Adrenal gland (tissue), 12 donors: ENCODE data around the gene NELFB. TPM values are rescaled to one million over a fixed set of nuclear protein-coding genes. Genes with fewer than 3 reads are reported as not detected.

Experiments used
- DNase-seq, 7 donors: peaks; one replicate each; pipeline ENCODE4 v3.0.0-alpha.2; 2019 to 2020
- H3K27ac ChIP-seq, 5 donors: fragments of 200-600 bp; sonication (generic) in 4 of 5; 1 replicate in 3 of 5; 2 replicates in 2 of 5; pipeline versions ENCODE4 v1.5.1 to v1.8.0; 2016 to 2020; ENCODE audit warnings: mild to moderate bottlenecking in 1 of 5
- H3K27me3 ChIP-seq: fragments of 200-600 bp; 2 replicates; pipeline ENCODE4 v1.8.0; 2021
- H3K36me3 ChIP-seq, 2 donors: fragments of 200-600 bp; replicated peaks in 1 of 2; 1 replicate in 1 of 2; 2 replicates in 1 of 2; pipeline versions ENCODE4 v1.5.1 to v1.8.0; 2018 to 2022
- H3K4me1 ChIP-seq, 2 donors: fragments of 200-600 bp; replicated peaks in 1 of 2; 1 replicate in 1 of 2; 2 replicates in 1 of 2; pipeline versions ENCODE4 v1.5.1 to v1.8.0; 2018 to 2021
- H3K4me3 ChIP-seq, 4 donors: fragments of 200-600 bp; sonication (generic) in 3 of 4; one replicate each; pipeline ENCODE4 v1.5.1; 2016 to 2018
- H3K9me3 ChIP-seq, 3 donors: fragments of 200-600 bp; sonication (generic) in 1 of 3; replicated peaks in 1 of 3; 1 replicate in 2 of 3; 2 replicates in 1 of 3; pipeline versions ENCODE4 v1.5.1 to v1.8.0; 2016 to 2021
- POLR2A ChIP-seq, 2 donors: fragments of 450-650 bp; IDR thresholded peaks; one replicate each; pipeline ENCODE4 v1.6.1; 2017; ENCODE audit warnings: antibody characterized with exemption in 2 of 2, mild to moderate bottlenecking in 2 of 2, moderate library complexity in 1 of 2
- WGBS, 4 donors: extraction: QIAGEN DNeasy Blood & Tissue Kit in 2 of 4; methylation state at CpG; one replicate each; pipeline versions ENCODE4 v1.1.5 to v1.1.7; 2013 to 2017; 5-methylcytosine and 5-hydroxymethylcytosine counted together
- intact Hi-C, 2 donors: fragments of 100-400 bp; cut with DNase I; formaldehyde crosslinking; loops; one replicate each; pipeline versions ENCODE4 v1.14.1 to v1.15.0; 2022 to 2023
- polyA plus RNA-seq, 3 donors: library from polyadenylated mRNA; stranded (reverse); fragments of 200-250 nt in 2 of 3; fragments of 350-450 nt in 1 of 3; fragmentation: Illumina TruSeq in 1 of 3; extraction: RNeasy Lipid Tissue Mini Kit (QIAGEN cat#74804) in 1 of 3; gene quantifications; one replicate each; pipeline ENCODE4 v1.2.3, GENCODE V29; 2013 to 2014
- total RNA-seq, 9 donors: library from RNA; depleted of rRNA in 4 of 9; stranded (reverse); fragments of >200 nt in 4 of 9; fragments of 120-200 nt in 1 of 9; fragmentation: NEBNext Ultra II Directional in 1 of 9; extraction: Animal tissue kit (Norgen Biotek cat#: 25700) in 1 of 9; gene quantifications; one replicate each; pipeline versions ENCODE4 v1.1.0 to v1.2.4, GENCODE V29; 2013 to 2023
- TF ChIP-seq, protein P1 (sequence below), 6 experiments: fragments of 450-650 bp in 4 of 6; fragments of 200-600 bp in 2 of 6; sonication (generic) in 1 of 6; IDR thresholded peaks; 1 replicate in 5 of 6; 2 replicates in 1 of 6; pipeline versions ENCODE4 v1.5.1 to v1.8.0; 2016 to 2021; ENCODE audit warnings: antibody characterized with exemption in 6 of 6, mild to moderate bottlenecking in 2 of 6, moderate library complexity in 1 of 6
- donor health status: healthy with polysubstance abuse.
- donor health status: Bipolar disorder and iron deficiency.
- donor health status: DM: yes; HTN: yes; CAD: no.
- donor health status: DM: no; HTN: no; CAD: no.
- donor health status: DM: no; HTN: no; CAD: no.
- donor health status: DM: yes; HTN: yes; CAD: no.

Gene NELFB
- total and polyA plus RNA-seq, 12 donors, result 10.9 to 56.3 (median 36.9) TPM

DNA sequence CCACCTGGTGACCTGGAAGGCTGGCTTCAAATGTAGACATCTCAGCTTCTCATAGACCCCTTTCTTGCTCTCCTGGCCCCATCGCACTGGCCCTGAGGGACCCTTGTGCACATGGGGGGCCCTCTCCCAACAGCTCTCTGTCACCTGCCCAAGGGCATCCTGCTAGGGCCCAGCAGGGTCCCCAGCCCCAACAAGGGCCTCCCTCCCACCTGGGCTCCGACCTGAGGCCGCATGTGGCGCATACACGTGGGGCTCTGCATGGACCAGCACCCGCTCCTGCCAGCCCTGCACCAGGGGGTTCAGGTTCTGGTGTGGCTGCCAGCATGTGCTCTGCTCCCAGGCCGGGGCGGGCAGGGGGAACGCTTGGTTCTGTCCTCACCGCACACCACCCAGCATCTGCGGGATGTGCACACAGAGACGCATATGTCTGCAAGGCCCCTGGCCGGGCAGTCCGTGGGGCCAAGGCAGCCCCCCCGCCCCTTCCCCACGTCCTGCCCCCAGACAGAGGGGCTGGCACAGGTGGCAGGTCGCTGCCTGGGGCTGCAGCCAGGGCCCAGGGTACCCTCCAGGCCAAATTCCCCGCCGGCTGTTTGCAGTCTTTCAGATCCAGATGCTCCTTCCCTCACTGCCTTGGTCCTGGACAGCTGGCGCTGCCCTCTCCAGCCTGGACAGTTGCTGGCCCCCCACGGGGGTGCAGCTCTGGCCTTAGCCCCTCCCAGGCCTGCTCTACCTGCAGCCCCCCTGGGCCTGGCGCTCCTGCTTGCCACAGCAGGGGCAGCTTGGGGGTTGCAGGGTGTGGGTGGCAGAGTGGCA is 64.8 kb downstream of the NELFB start:
- H3K27ac ChIP-seq, result peak overlapping the region in 1 of 5 donors; percentile 35

GRCh38 chr9:137320555-137321384 is 65.6 kb downstream of the NELFB start:
- H3K4me3 ChIP-seq, result no peak overlapping the region
- WGBS, 4 donors, result 53 to 67% (median 59%) methylated on average over 8 to 24 of the region's 24 CpGs
- TF ChIP-seq, protein P1, sequence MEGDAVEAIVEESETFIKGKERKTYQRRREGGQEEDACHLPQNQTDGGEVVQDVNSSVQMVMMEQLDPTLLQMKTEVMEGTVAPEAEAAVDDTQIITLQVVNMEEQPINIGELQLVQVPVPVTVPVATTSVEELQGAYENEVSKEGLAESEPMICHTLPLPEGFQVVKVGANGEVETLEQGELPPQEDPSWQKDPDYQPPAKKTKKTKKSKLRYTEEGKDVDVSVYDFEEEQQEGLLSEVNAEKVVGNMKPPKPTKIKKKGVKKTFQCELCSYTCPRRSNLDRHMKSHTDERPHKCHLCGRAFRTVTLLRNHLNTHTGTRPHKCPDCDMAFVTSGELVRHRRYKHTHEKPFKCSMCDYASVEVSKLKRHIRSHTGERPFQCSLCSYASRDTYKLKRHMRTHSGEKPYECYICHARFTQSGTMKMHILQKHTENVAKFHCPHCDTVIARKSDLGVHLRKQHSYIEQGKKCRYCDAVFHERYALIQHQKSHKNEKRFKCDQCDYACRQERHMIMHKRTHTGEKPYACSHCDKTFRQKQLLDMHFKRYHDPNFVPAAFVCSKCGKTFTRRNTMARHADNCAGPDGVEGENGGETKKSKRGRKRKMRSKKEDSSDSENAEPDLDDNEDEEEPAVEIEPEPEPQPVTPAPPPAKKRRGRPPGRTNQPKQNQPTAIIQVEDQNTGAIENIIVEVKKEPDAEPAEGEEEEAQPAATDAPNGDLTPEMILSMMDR (IDR thresholded peaks at IDR 0.05), result no peak
- TF ChIP-seq POLR2A (IDR thresholded peaks at IDR 0.05), result no peak
- peak overlapping the region in 1 of 5 donors; percentile 35 for H3K27ac ChIP-seq
- peaks cover 8% of the 10 kb centered on the region for H3K27me3 ChIP-seq
- no peaks in the 10 kb centered on the region for H3K36me3 ChIP-seq
- intact Hi-C loops, result no loop called here
- DNase-seq, result peak in 4 of 7 donors; percentile 7 to 63 (median 36)
- H3K9me3 ChIP-seq, result no peaks in the 10 kb centered on the region
- peaks cover 0 to 9% of the 10 kb centered on the region in 2 donors for H3K4me1 ChIP-seq

More for the DNA sequence above, 64.8 kb downstream of the NELFB start:
- Histone ChIP-seq H3K27me3 (peaks cover 8% of the 10 kb centered on the region), H3K4me3 (no peak overlapping the region), H3K4me1 (peaks cover 0 to 12% of the 10 kb centered on the region in 2 donors), H3K9me3 (no peaks in the 10 kb centered on the region), H3K36me3 (no peaks in the 10 kb centered on the region)
- TF ChIP-seq, protein P1 (IDR thresholded peaks at IDR 0.05), result no peak
- TF ChIP-seq POLR2A (IDR thresholded peaks at IDR 0.05), result no peak
- no peak for DNase-seq
- WGBS, 4 donors, result 86 to 92% (median 88%) methylated on average over 12 to 22 of the region's 22 CpGs; no CpG with 5 or more reads in 1 of the 4 donors
- intact Hi-C loops, result no loop called here

- H3K9me3 ChIP-seq, result no peaks in the 10 kb centered on the region
- H3K36me3 ChIP-seq, result no peaks in the 10 kb centered on the region
- intact Hi-C loops, result no loop called here
- H3K27me3 ChIP-seq, result no peaks in the 10 kb centered on the region
- no peak overlapping the region for H3K4me3 ChIP-seq
- H3K4me1 ChIP-seq, result no peaks in the 10 kb centered on the region
- WGBS, 4 donors, result 88 to 92% (median 90%) methylated on average over 11 to 22 of the region's 22 CpGs
- no peak for TF ChIP-seq POLR2A (IDR thresholded peaks at IDR 0.05)
- TF ChIP-seq, protein P1 (IDR thresholded peaks at IDR 0.05), result no peak
- no peak overlapping the region for H3K27ac ChIP-seq
- DNase-seq, result no peak
Measured at GRCh38 chr9:137321726-137322361, 66.7 kb downstream of the NELFB start.

Other genes with a start within 250 kb of the NELFB start
- 10 to 100 TPM in 8 of 9 donors, 1 to 10 TPM in 1; 2.9 to 54.4 (median 29.3) TPM for gene ABCA2, start 227.1 kb upstream of the NELFB start, total RNA-seq
- gene ABCA2, start 227.1 kb upstream of the NELFB start, polyA plus RNA-seq, result 100 to 1,000 TPM in 1 of 3 donors, 10 to 100 TPM in 2; 13.6 to 150 (median 69.8) TPM
- under 1 TPM in 5 of 9 donors, not detected in 4; 0.11 to 0.69 (median 0.21) TPM for gene FUT7, start 223.2 kb upstream of the NELFB start, total RNA-seq
- under 1 TPM in 2 of 3 donors, not detected in 1; 0.16 to 0.17 TPM for gene FUT7, start 223.2 kb upstream of the NELFB start, polyA plus RNA-seq
- 10 to 100 TPM in 8 of 9 donors, 1 to 10 TPM in 1; 9.4 to 77.1 (median 41.2) TPM for gene NPDC1, start 209.2 kb upstream of the NELFB start, total RNA-seq
- gene NPDC1, start 209.2 kb upstream of the NELFB start, polyA plus RNA-seq, result 100 to 1,000 TPM in 2 of 3 donors, 1 to 10 TPM in 1; 5.1 to 311 (median 194) TPM
- under 1 TPM in 4 of 9 donors, not detected in 5; 0.28 to 0.53 (median 0.36) TPM for gene ENTPD2, start 201.3 kb upstream of the NELFB start, total RNA-seq
- 1 to 10 TPM in 2 of 3 donors, not detected in 1; 1.6 to 1.7 TPM for gene ENTPD2, start 201.3 kb upstream of the NELFB start, polyA plus RNA-seq
- gene SAPCD2, start 184.8 kb upstream of the NELFB start, total RNA-seq, result 1 to 10 TPM in 2 of 9 donors, under 1 TPM in 7; 0.24 to 1.7 (median 0.79) TPM
- under 1 TPM; 0.07 to 0.56 (median 0.17) TPM for gene SAPCD2, start 184.8 kb upstream of the NELFB start, polyA plus RNA-seq
- 10 to 100 TPM in 8 of 9 donors, under 1 TPM in 1; 0.28 to 68.7 (median 14.4) TPM for gene UAP1L1, start 177.8 kb upstream of the NELFB start, total RNA-seq
- gene UAP1L1, start 177.8 kb upstream of the NELFB start, polyA plus RNA-seq, result 10 to 100 TPM in 2 of 3 donors, 1 to 10 TPM in 1; 3.6 to 61.1 (median 15.9) TPM
- 100 to 1,000 TPM in 1 of 9 donors, 10 to 100 TPM in 8; 44.5 to 102 (median 63.0) TPM for gene MAN1B1, start 168.3 kb upstream of the NELFB start, total RNA-seq
- gene MAN1B1, start 168.3 kb upstream of the NELFB start, polyA plus RNA-seq, result 100 to 1,000 TPM in 1 of 3 donors, 10 to 100 TPM in 2; 44.4 to 138 (median 87.6) TPM
- gene DPP7, start 140.6 kb upstream of the NELFB start, total RNA-seq, result 100 to 1,000 TPM; 117 to 387 (median 234) TPM
- gene DPP7, start 140.6 kb upstream of the NELFB start, polyA plus RNA-seq, result 1,000 to 10,000 TPM in 2 of 3 donors, 10 to 100 TPM in 1; 52.6 to 1,938 (median 1,109) TPM
- gene GRIN1, start 116.2 kb upstream of the NELFB start, total RNA-seq, result under 1 TPM in 4 of 9 donors, not detected in 5; 0.04 to 0.28 (median 0.08) TPM
- under 1 TPM; 0.04 to 0.16 (median 0.10) TPM for gene GRIN1, start 116.2 kb upstream of the NELFB start, polyA plus RNA-seq
- gene LRRC26, start 85.3 kb upstream of the NELFB start, total RNA-seq, result not detected
- gene LRRC26, start 85.3 kb upstream of the NELFB start, polyA plus RNA-seq, result not detected
- not detected for gene TMEM210, start 83.3 kb upstream of the NELFB start, total RNA-seq
- not detected for gene TMEM210, start 83.3 kb upstream of the NELFB start, polyA plus RNA-seq
- gene ANAPC2, start 66.8 kb upstream of the NELFB start, total RNA-seq, result 10 to 100 TPM; 18.1 to 72.1 (median 25.6) TPM
- 100 to 1,000 TPM in 1 of 3 donors, 10 to 100 TPM in 1, 1 to 10 TPM in 1; 7.1 to 162 (median 89.7) TPM for gene ANAPC2, start 66.8 kb upstream of the NELFB start, polyA plus RNA-seq
- 10 to 100 TPM; 50.0 to 98.1 (median 65.7) TPM for gene SSNA1, start 66.7 kb upstream of the NELFB start, total RNA-seq
- 100 to 1,000 TPM in 2 of 3 donors, 10 to 100 TPM in 1; 13.2 to 138 (median 127) TPM for gene SSNA1, start 66.7 kb upstream of the NELFB start, polyA plus RNA-seq
- 10 to 100 TPM in 5 of 9 donors, 1 to 10 TPM in 4; 5.0 to 23.5 (median 10.7) TPM for gene TPRN, start 54.6 kb upstream of the NELFB start, total RNA-seq
- 1 to 10 TPM; 1.4 to 7.6 (median 3.4) TPM for gene TPRN, start 54.6 kb upstream of the NELFB start, polyA plus RNA-seq
- 10 to 100 TPM; 32.7 to 48.4 (median 42.3) TPM for gene TMEM203, start 49.7 kb upstream of the NELFB start, total RNA-seq
- 10 to 100 TPM; 21.7 to 30.2 (median 28.4) TPM for gene TMEM203, start 49.7 kb upstream of the NELFB start, polyA plus RNA-seq
- gene NDOR1, start 49.6 kb upstream of the NELFB start, total RNA-seq, result 10 to 100 TPM in 7 of 9 donors, 1 to 10 TPM in 2; 4.5 to 21.4 (median 13.5) TPM
- gene NDOR1, start 49.6 kb upstream of the NELFB start, polyA plus RNA-seq, result 10 to 100 TPM in 2 of 3 donors, 1 to 10 TPM in 1; 1.6 to 36.4 (median 14.9) TPM
- 10 to 100 TPM in 4 of 9 donors, 1 to 10 TPM in 5; 1.1 to 33.8 (median 8.9) TPM for gene RNF208, start 33.1 kb upstream of the NELFB start, total RNA-seq
- 10 to 100 TPM in 2 of 3 donors, 1 to 10 TPM in 1; 1.2 to 90.5 (median 36.5) TPM for gene RNF208, start 33.1 kb upstream of the NELFB start, polyA plus RNA-seq
- gene CYSRT1, start 30.2 kb upstream of the NELFB start, total RNA-seq, result 1 to 10 TPM in 6 of 9 donors, under 1 TPM in 3; 0.56 to 4.6 (median 1.2) TPM
- gene CYSRT1, start 30.2 kb upstream of the NELFB start, polyA plus RNA-seq, result 1 to 10 TPM in 2 of 3 donors, not detected in 1; 2.5 to 3.4 TPM
- under 1 TPM in 1 of 9 donors, not detected in 8; 0.06 TPM for gene RNF224, start 27.8 kb upstream of the NELFB start, total RNA-seq
- not detected for gene RNF224, start 27.8 kb upstream of the NELFB start, polyA plus RNA-seq
- gene SLC34A3, start 24.4 kb upstream of the NELFB start, total RNA-seq, result not detected
- gene SLC34A3, start 24.4 kb upstream of the NELFB start, polyA plus RNA-seq, result not detected
- 100 to 1,000 TPM in 7 of 9 donors, 10 to 100 TPM in 2; 69.9 to 362 (median 144) TPM for gene TUBB4B, start 14.0 kb upstream of the NELFB start, total RNA-seq
- 100 to 1,000 TPM; 105 to 211 (median 200) TPM for gene TUBB4B, start 14.0 kb upstream of the NELFB start, polyA plus RNA-seq
- 1 to 10 TPM in 1 of 9 donors, under 1 TPM in 1, not detected in 7; 0.25 to 3.1 TPM for gene STPG3, start 4.0 kb upstream of the NELFB start, total RNA-seq
- under 1 TPM in 1 of 3 donors, not detected in 2; 0.32 TPM for gene STPG3, start 4.0 kb upstream of the NELFB start, polyA plus RNA-seq
- gene TOR4A, start 22.4 kb downstream of the NELFB start, total RNA-seq, result 10 to 100 TPM in 5 of 9 donors, 1 to 10 TPM in 4; 1.1 to 21.5 (median 11.9) TPM
- gene TOR4A, start 22.4 kb downstream of the NELFB start, polyA plus RNA-seq, result 1 to 10 TPM in 2 of 3 donors, under 1 TPM in 1; 0.49 to 1.4 (median 1.3) TPM
- 10 to 100 TPM in 1 of 9 donors, 1 to 10 TPM in 8; 1.1 to 11.2 (median 3.5) TPM for gene NRARP, start 46.9 kb downstream of the NELFB start, total RNA-seq
- gene NRARP, start 46.9 kb downstream of the NELFB start, polyA plus RNA-seq, result 1 to 10 TPM in 2 of 3 donors, under 1 TPM in 1; 0.59 to 1.4 (median 1.1) TPM
- gene EXD3, start 167.8 kb downstream of the NELFB start, total RNA-seq, result 10 to 100 TPM in 7 of 9 donors, 1 to 10 TPM in 2; 8.5 to 38.6 (median 20.3) TPM
- gene EXD3, start 167.8 kb downstream of the NELFB start, polyA plus RNA-seq, result 100 to 1,000 TPM in 1 of 3 donors, 10 to 100 TPM in 1, 1 to 10 TPM in 1; 1.2 to 111 (median 41.0) TPM
- gene NOXA1, start 168.1 kb downstream of the NELFB start, total RNA-seq, result 10 to 100 TPM in 2 of 9 donors, 1 to 10 TPM in 7; 2.9 to 12.6 (median 9.1) TPM
- 10 to 100 TPM in 2 of 3 donors, not detected in 1; 23.5 to 50.7 TPM for gene NOXA1, start 168.1 kb downstream of the NELFB start, polyA plus RNA-seq
- under 1 TPM in 4 of 9 donors, not detected in 5; 0.14 to 0.20 (median 0.18) TPM for gene ENTPD8, start 186.0 kb downstream of the NELFB start, total RNA-seq
- gene ENTPD8, start 186.0 kb downstream of the NELFB start, polyA plus RNA-seq, result under 1 TPM in 2 of 3 donors, not detected in 1; 0.16 to 0.17 TPM
- 10 to 100 TPM in 8 of 9 donors, 1 to 10 TPM in 1; 8.7 to 47.6 (median 22.5) TPM for gene NSMF, start 204.0 kb downstream of the NELFB start, total RNA-seq
- gene NSMF, start 204.0 kb downstream of the NELFB start, polyA plus RNA-seq, result 100 to 1,000 TPM in 1 of 3 donors, 10 to 100 TPM in 2; 23.1 to 118 (median 39.7) TPM